ENCODE results near the gene ADAMTSL4.

DNA sequence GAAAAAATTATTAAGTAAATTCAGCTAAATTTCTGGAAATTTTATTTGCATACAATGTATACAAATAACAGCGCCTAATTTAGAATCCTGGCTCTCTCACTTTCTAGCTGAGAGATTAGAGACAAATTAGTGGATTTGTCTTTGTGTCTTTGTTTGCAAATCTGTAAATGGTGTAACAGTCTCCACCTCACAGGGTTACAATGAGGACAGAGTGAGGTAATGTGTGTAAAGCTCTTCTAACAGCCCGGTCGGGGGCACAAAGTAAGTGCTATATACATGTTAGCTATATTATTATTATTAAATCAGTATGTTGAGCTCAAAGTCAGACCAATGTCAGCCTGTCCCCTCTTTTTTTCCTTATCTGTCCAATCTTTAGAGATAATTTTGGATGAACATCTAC, 5.0 kb upstream of the ADAMTSL4 start:
- TF ChIP-seq, protein P1, sequence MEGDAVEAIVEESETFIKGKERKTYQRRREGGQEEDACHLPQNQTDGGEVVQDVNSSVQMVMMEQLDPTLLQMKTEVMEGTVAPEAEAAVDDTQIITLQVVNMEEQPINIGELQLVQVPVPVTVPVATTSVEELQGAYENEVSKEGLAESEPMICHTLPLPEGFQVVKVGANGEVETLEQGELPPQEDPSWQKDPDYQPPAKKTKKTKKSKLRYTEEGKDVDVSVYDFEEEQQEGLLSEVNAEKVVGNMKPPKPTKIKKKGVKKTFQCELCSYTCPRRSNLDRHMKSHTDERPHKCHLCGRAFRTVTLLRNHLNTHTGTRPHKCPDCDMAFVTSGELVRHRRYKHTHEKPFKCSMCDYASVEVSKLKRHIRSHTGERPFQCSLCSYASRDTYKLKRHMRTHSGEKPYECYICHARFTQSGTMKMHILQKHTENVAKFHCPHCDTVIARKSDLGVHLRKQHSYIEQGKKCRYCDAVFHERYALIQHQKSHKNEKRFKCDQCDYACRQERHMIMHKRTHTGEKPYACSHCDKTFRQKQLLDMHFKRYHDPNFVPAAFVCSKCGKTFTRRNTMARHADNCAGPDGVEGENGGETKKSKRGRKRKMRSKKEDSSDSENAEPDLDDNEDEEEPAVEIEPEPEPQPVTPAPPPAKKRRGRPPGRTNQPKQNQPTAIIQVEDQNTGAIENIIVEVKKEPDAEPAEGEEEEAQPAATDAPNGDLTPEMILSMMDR (IDR thresholded peaks at IDR 0.05) = no peak
- no peak for TF ChIP-seq POLR2AphosphoS5 (IDR thresholded peaks at IDR 0.05; ENCODE audit: low read depth, low read length)
- TF ChIP-seq TCF7L2 (IDR thresholded peaks at IDR 0.05; ENCODE audit: low read depth, low read length) = no peak
- no peak for TF ChIP-seq SIN3A (IDR thresholded peaks at IDR 0.05; ENCODE audit: borderline replicate concordance, insufficient read depth, low read depth, low read length)

Data from Panc1 (cell line).